ENCODE data around the gene APP.
"Not testable (repeated sequence)": the region's sequence is repeated elsewhere in the genome, so short reads cannot be mapped to it uniquely, and the experiment has no call there.

Gene APP

GRCh38 chr21:26060335-26061115, 110.0 kb downstream of the APP start:
- no peak for DNase-seq

- DNase-seq, result no peak
These were observed 112.9 kb downstream of the APP start for GRCh38 chr21:26057477-26058170.

- DNase-seq, result no peak
These were observed 114.7 kb downstream of the APP start for GRCh38 chr21:26055841-26056264.

- no peak for DNase-seq
These were observed 115.6 kb downstream of the APP start for GRCh38 chr21:26055010-26055409.

- DNase-seq, result no peak
These were observed 118.5 kb downstream of the APP start for GRCh38 chr21:26052057-26052456.

- no peak for DNase-seq
These were observed 119.7 kb downstream of the APP start for GRCh38 chr21:26050857-26051256.

- DNase-seq, result no peak
These were observed 120.8 kb downstream of the APP start for GRCh38 chr21:26049803-26050202.

GRCh38 chr21:26047279-26047967, 123.1 kb downstream of the APP start:
- DNase-seq, result no peak

GRCh38 chr21:26043891-26044290, 126.7 kb downstream of the APP start:
- no peak for DNase-seq

- DNase-seq, result no peak
These were observed 128.2 kb downstream of the APP start for GRCh38 chr21:26042181-26042876.

- no peak for DNase-seq
These were observed 129.0 kb downstream of the APP start for GRCh38 chr21:26041431-26042180.

- no peak for DNase-seq
These were observed 133.7 kb downstream of the APP start for GRCh38 chr21:26036916-26037315.

- DNase-seq, result peak; percentile 7
These were observed 138.3 kb downstream of the APP start for GRCh38 chr21:26032263-26032662.

- DNase-seq, result no peak
These were observed 142.4 kb downstream of the APP start for GRCh38 chr21:26028183-26028582.

GRCh38 chr21:26027696-26028095, 142.9 kb downstream of the APP start:
- DNase-seq, result no peak

GRCh38 chr21:26025536-26026512, 144.7 kb downstream of the APP start:
- no peak for DNase-seq

GRCh38 chr21:26023406-26023805, 147.2 kb downstream of the APP start:
- DNase-seq, result not testable (repeated sequence)

- DNase-seq, result not testable (repeated sequence)
These were observed 147.8 kb downstream of the APP start for GRCh38 chr21:26022598-26023337.

- no peak for DNase-seq
These were observed 150.1 kb downstream of the APP start for GRCh38 chr21:26020510-26020909.

GRCh38 chr21:26020081-26020480, 150.5 kb downstream of the APP start:
- DNase-seq, result no peak
